ENCODE results near the gene OR52D1. TPM values are rescaled to one million over a fixed set of nuclear protein-coding genes. Genes with fewer than 3 reads are reported as not detected.
A peak's percentile ranks its signal among the peaks of the same experiment; 100 is the strongest.

OR52D1 gene
- total RNA-seq, 1 donor from 2014 or later = not detected

DNA sequence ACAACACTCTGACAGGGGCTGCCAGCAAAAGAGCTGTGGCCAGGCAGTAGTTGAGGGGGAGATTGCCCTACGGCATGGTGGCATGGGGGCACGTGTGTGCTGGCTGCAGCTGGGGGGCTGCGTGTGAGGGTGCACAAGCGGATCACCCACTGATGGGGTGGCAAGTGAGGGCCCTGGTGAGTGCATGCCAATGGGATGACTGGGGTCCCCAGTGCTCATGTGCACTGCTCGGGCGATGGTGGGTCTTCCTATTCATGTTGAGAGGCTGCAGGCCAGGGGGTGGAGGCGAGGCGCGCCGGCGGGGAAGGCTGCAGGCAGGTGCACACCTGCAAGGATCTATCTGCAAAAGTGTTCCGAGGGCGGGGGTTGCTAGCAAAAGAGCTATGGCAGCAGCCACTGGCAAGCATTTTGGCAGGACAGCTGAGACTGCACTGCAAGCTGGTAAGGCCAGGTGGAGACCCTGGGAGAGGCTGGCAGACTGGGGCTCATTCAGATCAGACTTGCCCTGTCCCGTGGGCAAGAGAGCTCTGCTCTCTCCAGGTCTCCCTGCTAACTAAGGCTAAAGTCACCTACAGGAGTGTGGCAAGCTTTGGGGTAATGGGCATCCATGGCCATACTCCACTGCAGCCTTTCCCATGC, 27.4 kb upstream of the OR52D1 start:
- H3K4me3 ChIP-seq (ENCODE audit: low read depth, low read length) = no peak overlapping the region
- H3K27me3 ChIP-seq (ENCODE audit: control insufficient read depth, insufficient read depth, low read length) = no peaks in the 10 kb centered on the region
- no peak for FAIRE-seq
- no peaks in the 10 kb centered on the region for H3K36me3 ChIP-seq (ENCODE audit: control insufficient read depth, insufficient read depth, low read length)
- TF ChIP-seq, protein P1, sequence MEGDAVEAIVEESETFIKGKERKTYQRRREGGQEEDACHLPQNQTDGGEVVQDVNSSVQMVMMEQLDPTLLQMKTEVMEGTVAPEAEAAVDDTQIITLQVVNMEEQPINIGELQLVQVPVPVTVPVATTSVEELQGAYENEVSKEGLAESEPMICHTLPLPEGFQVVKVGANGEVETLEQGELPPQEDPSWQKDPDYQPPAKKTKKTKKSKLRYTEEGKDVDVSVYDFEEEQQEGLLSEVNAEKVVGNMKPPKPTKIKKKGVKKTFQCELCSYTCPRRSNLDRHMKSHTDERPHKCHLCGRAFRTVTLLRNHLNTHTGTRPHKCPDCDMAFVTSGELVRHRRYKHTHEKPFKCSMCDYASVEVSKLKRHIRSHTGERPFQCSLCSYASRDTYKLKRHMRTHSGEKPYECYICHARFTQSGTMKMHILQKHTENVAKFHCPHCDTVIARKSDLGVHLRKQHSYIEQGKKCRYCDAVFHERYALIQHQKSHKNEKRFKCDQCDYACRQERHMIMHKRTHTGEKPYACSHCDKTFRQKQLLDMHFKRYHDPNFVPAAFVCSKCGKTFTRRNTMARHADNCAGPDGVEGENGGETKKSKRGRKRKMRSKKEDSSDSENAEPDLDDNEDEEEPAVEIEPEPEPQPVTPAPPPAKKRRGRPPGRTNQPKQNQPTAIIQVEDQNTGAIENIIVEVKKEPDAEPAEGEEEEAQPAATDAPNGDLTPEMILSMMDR (IDR thresholded peaks at IDR 0.05; ENCODE audit: insufficient read depth, low read length, severe bottlenecking) = no peak
- no peak for DNase-seq (ENCODE audit: low read depth)

DNA sequence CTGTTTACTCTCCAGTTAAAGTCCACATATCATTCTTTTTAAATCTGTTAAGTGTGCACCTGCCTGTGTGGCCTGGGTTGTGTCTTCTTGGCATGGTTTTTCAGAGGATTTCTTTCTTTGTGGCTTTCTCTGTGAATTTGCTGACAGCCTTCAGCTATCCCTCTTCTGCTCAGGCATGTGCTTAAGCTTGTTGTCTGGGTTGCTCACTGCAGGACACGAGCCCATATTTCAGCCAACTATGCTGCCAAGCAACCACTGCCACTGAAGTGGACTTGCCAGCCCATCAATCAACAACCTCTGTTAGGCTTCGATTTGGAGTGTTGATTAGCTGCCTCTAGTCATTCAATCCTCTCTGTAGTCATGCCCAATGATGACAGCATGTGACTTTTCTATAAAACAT, 21.0 kb upstream of the OR52D1 start:
- DNase-seq (ENCODE audit: low read depth) (no peak), FAIRE-seq (no peak)
- H3K27me3 ChIP-seq (ENCODE audit: control insufficient read depth, insufficient read depth, low read length) = no peaks in the 10 kb centered on the region
- H3K4me3 ChIP-seq (ENCODE audit: low read depth, low read length) = no peak overlapping the region
- TF ChIP-seq, protein P1 (IDR thresholded peaks at IDR 0.05; ENCODE audit: insufficient read depth, low read length, severe bottlenecking) = no peak
- H3K36me3 ChIP-seq (ENCODE audit: control insufficient read depth, insufficient read depth, low read length) = no peaks in the 10 kb centered on the region

DNA sequence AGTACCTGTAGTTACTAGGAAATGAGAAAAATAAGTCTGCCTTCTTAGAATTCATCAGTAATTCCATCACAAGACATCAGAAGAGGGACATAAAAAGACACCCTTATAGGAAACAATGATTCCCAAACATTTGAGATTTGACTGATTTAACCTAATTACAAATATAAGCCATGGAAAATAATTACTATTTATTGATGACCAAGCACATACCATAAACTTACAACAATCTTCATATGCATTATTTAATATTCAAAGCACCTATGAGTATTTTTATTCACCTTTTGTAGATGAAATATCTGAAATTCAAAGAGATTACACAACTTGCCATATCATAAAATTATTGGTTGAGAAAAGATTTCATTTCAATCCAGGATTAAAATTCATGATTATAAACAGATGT, 14.6 kb upstream of the OR52D1 start:
- no peak for FAIRE-seq
- H3K36me3 ChIP-seq (ENCODE audit: control insufficient read depth, insufficient read depth, low read length) = no peaks in the 10 kb centered on the region
- TF ChIP-seq, protein P1 (IDR thresholded peaks at IDR 0.05; ENCODE audit: insufficient read depth, low read length, severe bottlenecking) = no peak

DNA sequence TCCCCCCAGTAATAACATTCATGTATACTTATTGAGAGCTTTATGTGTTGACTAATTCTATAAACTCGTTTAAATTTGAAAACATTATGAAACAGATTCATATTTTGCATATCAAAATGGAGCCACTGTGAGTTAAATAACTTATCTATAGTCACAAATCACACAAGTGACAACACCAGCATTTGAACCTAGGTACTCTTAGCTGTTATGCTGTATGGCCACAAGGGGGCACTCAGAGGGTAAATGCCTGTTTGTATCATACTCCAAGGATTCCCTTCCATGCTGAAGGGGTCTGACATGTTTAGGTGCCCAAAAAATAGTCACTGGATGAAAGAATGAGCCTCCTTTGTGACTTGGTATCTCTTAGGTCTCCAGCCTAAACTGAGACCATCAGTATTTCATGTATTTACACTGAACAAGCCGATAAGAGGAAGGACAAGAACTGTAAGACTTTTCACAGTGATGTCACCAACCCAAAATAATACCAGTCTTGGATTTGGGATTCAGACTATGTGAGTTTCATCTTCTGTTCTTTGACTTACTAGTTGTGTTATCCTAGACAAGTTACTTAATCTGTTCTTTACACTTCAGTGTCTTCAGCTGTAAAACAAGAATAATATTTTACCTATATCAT, 12.2 kb upstream of the OR52D1 start:
- Histone ChIP-seq H3K4me3 (ENCODE audit: low read depth, low read length) (no peak overlapping the region), H3K27me3 (ENCODE audit: control insufficient read depth, insufficient read depth, low read length) (no peaks in the 10 kb centered on the region), H3K36me3 (ENCODE audit: control insufficient read depth, insufficient read depth, low read length) (no peaks in the 10 kb centered on the region)
- DNase-seq (ENCODE audit: low read depth) = peak; percentile 48
- TF ChIP-seq, protein P1 (IDR thresholded peaks at IDR 0.05; ENCODE audit: insufficient read depth, low read length, severe bottlenecking) = peak; percentile 70
- FAIRE-seq = peak; percentile 13

More for the DNA sequence above, 14.6 kb upstream of the OR52D1 start:
- Histone ChIP-seq H3K4me3 (ENCODE audit: low read depth, low read length) (no peak overlapping the region), H3K27me3 (ENCODE audit: control insufficient read depth, insufficient read depth, low read length) (no peaks in the 10 kb centered on the region)
- DNase-seq (ENCODE audit: low read depth) = no peak

DNA sequence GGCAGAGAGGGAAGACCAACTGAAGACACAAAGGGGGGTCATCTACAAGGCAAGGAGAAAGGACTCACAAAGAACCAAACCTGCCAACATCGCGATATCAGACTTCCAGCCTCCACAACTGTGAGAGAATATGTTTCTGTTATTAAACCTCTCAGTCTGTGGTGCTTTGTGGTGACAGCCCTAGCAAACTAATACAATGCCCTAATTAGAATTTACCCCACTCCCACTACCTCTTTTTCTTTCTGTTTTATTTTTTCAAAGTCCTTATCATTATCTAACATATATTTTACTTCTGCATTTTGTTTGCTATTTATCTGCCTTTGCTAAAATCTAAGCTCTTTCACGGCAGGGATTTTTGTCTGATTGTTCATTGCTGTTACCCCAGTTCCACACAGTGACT, 2.5 kb upstream of the OR52D1 start:
- Histone ChIP-seq H3K27me3 (ENCODE audit: control insufficient read depth, insufficient read depth, low read length) (no peaks in the 10 kb centered on the region), H3K4me3 (ENCODE audit: low read depth, low read length) (no peak overlapping the region), H3K36me3 (ENCODE audit: control insufficient read depth, insufficient read depth, low read length) (no peaks in the 10 kb centered on the region)
- no peak for DNase-seq (ENCODE audit: low read depth)
- TF ChIP-seq, protein P1 (IDR thresholded peaks at IDR 0.05; ENCODE audit: insufficient read depth, low read length, severe bottlenecking) = no peak
- FAIRE-seq = no peak
